HepG2 (cell line): ENCODE results near the gene CD101. TPM values are rescaled to one million over a fixed set of nuclear protein-coding genes. Genes with fewer than 3 reads are reported as not detected.
A peak's percentile ranks its signal among the peaks of the same experiment; 100 is the strongest.

Experiments
- HCFC1 ChIP-seq: fragments of 150-350 bp; IDR thresholded peaks from 2 replicates; pipeline ENCODE4 v1.6.1; 2014; ENCODE audit warnings: low read depth, low read length
- KAT2B ChIP-seq: fragments of 150-350 bp; IDR thresholded peaks from 2 replicates; pipeline ENCODE4 v1.6.1; 2014; ENCODE audit warnings: low read depth, low read length, borderline replicate concordance
- LRRFIP1 ChIP-seq: sonication (generic); formaldehyde crosslinking; conservative IDR thresholded peaks from 2 replicates; pipeline ENCODE4 v1.4.0; 2020; ENCODE audit warnings: missing genetic modification reagents
- MAX ChIP-seq: IDR thresholded peaks from 2 replicates; pipeline ENCODE4 v1.6.1; 2012; ENCODE audit warnings: inconsistent platforms
- SP4 ChIP-seq: sonication (generic); formaldehyde crosslinking; IDR thresholded peaks from 2 replicates; pipeline ENCODE4 v1.8.1; 2023; ENCODE audit warnings: mild to moderate bottlenecking, missing genetic modification reagents
- ZBTB7B ChIP-seq: sonication (generic); formaldehyde crosslinking; IDR thresholded peaks from 2 replicates; pipeline ENCODE4 v1.4.0; 2020; ENCODE audit warnings: missing genetic modification reagents
- ZNF24 ChIP-seq: fragments of 450-650 bp; IDR thresholded peaks from 2 replicates; pipeline ENCODE4 v1.6.1; 2017; ENCODE audit warnings: antibody characterized with exemption, mild to moderate bottlenecking
- ZNF326 ChIP-seq: sonication (generic); formaldehyde crosslinking; IDR thresholded peaks from 2 replicates; pipeline ENCODE4 v1.4.0; 2020; ENCODE audit warnings: missing genetic modification reagents, borderline replicate concordance
- ZNF558 ChIP-seq: sonication (generic); formaldehyde crosslinking; IDR thresholded peaks from 2 replicates; pipeline ENCODE4 v1.9.0; 2022; ENCODE audit warnings: mild to moderate bottlenecking, missing genetic modification reagents, borderline replicate concordance
- ZNF713 ChIP-seq: sonication (generic); formaldehyde crosslinking; IDR thresholded peaks from 2 replicates; pipeline ENCODE4 v1.4.0; 2020; ENCODE audit warnings: mild to moderate bottlenecking, missing genetic modification reagents
- ZNF737 ChIP-seq: sonication (generic); formaldehyde crosslinking; IDR thresholded peaks from 2 replicates; pipeline ENCODE4 v1.5.0; 2020; ENCODE audit warnings: missing genetic modification reagents, mild to moderate bottlenecking, borderline replicate concordance
- ZSCAN25 ChIP-seq: sonication (generic); formaldehyde crosslinking; IDR thresholded peaks from 2 replicates; pipeline ENCODE4 v1.8.0; 2022; ENCODE audit warnings: mild to moderate bottlenecking, missing genetic modification reagents
- polyA plus RNA-seq, 8 experiments: library from polyadenylated mRNA; depleted of rRNA in 3 of 8; stranded (reverse) in 7 of 8; unstranded in 1 of 8; fragments of >200 nt; fragmentation: Illumina TruSeq in 4 of 8; extraction: Trizol in 4 of 8; gene quantifications; 2 replicates each; pipeline versions ENCODE4 v1.2.1 to v1.2.3, GENCODE V29; 2011 to 2016; ENCODE audit warnings: low read depth in 4 of 8, missing spikeins in 1 of 8, mixed read lengths in 1 of 8; ENCODE audit not compliant: insufficient read depth in 1 of 8
- total RNA-seq, 5 experiments: library from RNA; depleted of rRNA; stranded (reverse); fragments of >200 nt; fragmentation: Illumina TruSeq; extraction: Trizol; gene quantifications; 2 replicates each; pipeline ENCODE4 v1.2.3, GENCODE V29; 2016; ENCODE audit warnings: low read depth in 1 of 5
- TF ChIP-seq, protein P1 (sequence below): sonication (generic); formaldehyde crosslinking; IDR thresholded peaks from 2 replicates; pipeline ENCODE4 v1.4.0; 2020; ENCODE audit warnings: mild to moderate bottlenecking, missing genetic modification reagents, borderline replicate concordance
- TF ChIP-seq, protein P2 (sequence below), 2 experiments: fragments of 450-650 bp in 1 of 2; sonication (generic) in 1 of 2; formaldehyde crosslinking in 1 of 2; IDR thresholded peaks; 2 replicates each; pipeline versions ENCODE4 v1.6.1 to v1.8.0; 2016 to 2022; ENCODE audit warnings: antibody characterized with exemption in 1 of 2, mild to moderate bottlenecking in 1 of 2, missing genetic modification reagents in 1 of 2
- TF ChIP-seq, protein P3 (sequence below): sonication (generic); formaldehyde crosslinking; conservative IDR thresholded peaks from 2 replicates; pipeline ENCODE4 v1.8.1; 2023; ENCODE audit warnings: missing genetic modification reagents

CD101 gene
- total and polyA plus RNA-seq, 2 of the 13 experiments (the other 11 are each of a cell fraction or from before 2014, with no cell fraction given) = 0.05 to 0.09 TPM

DNA sequence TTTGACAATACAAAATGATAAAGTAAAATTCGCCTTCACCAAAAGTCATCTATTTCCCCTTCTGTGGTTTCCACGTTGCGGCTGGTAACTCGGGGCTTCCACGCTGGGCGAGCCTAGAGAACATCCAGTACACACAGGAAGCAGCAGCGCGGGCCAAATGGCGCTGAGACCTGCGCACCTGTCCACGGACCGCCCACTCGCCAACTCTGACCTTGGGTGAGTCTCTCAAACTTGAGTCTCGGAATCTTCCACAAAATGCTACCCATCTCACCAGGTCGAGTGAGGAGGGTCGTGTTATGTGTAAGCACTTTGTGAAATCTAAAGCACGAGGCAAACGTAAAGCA is 57.7 kb downstream of the CD101 start (continued):
- TF ChIP-seq, protein P1, sequence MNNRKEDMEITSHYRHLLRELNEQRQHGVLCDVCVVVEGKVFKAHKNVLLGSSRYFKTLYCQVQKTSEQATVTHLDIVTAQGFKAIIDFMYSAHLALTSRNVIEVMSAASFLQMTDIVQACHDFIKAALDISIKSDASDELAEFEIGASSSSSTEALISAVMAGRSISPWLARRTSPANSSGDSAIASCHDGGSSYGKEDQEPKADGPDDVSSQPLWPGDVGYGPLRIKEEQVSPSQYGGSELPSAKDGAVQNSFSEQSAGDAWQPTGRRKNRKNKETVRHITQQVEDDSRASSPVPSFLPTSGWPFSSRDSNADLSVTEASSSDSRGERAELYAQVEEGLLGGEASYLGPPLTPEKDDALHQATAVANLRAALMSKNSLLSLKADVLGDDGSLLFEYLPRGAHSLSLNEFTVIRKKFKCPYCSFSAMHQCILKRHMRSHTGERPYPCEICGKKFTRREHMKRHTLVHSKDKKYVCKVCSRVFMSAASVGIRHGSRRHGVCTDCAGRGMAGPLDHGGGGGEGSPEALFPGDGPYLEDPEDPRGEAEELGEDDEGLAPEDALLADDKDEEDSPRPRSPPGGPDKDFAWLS (CRISPR knock-in tag) = no peak
- TF ChIP-seq, protein P2, sequence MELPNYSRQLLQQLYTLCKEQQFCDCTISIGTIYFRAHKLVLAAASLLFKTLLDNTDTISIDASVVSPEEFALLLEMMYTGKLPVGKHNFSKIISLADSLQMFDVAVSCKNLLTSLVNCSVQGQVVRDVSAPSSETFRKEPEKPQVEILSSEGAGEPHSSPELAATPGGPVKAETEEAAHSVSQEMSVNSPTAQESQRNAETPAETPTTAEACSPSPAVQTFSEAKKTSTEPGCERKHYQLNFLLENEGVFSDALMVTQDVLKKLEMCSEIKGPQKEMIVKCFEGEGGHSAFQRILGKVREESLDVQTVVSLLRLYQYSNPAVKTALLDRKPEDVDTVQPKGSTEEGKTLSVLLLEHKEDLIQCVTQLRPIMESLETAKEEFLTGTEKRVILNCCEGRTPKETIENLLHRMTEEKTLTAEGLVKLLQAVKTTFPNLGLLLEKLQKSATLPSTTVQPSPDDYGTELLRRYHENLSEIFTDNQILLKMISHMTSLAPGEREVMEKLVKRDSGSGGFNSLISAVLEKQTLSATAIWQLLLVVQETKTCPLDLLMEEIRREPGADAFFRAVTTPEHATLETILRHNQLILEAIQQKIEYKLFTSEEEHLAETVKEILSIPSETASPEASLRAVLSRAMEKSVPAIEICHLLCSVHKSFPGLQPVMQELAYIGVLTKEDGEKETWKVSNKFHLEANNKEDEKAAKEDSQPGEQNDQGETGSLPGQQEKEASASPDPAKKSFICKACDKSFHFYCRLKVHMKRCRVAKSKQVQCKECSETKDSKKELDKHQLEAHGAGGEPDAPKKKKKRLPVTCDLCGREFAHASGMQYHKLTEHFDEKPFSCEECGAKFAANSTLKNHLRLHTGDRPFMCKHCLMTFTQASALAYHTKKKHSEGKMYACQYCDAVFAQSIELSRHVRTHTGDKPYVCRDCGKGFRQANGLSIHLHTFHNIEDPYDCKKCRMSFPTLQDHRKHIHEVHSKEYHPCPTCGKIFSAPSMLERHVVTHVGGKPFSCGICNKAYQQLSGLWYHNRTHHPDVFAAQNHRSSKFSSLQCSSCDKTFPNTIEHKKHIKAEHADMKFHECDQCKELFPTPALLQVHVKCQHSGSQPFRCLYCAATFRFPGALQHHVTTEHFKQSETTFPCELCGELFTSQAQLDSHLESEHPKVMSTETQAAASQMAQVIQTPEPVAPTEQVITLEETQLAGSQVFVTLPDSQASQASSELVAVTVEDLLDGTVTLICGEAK (IDR thresholded peaks at IDR 0.05) = no peak
- TF ChIP-seq, protein P2 (CRISPR knock-in tag; IDR thresholded peaks at IDR 0.05) = 0 out of 2 replicates have a peak, but pooled peaks have one; percentile 20
- no peak for TF ChIP-seq ZSCAN25 (CRISPR knock-in tag)
- 0 out of 2 replicates have a peak, but pooled peaks have one; percentile 38 for TF ChIP-seq MAX
- no peak for TF ChIP-seq KAT2B
- TF ChIP-seq ZNF558 (CRISPR knock-in tag) = 0 out of 2 replicates have a peak, but pooled peaks have one; percentile 35
- TF ChIP-seq, protein P3, sequence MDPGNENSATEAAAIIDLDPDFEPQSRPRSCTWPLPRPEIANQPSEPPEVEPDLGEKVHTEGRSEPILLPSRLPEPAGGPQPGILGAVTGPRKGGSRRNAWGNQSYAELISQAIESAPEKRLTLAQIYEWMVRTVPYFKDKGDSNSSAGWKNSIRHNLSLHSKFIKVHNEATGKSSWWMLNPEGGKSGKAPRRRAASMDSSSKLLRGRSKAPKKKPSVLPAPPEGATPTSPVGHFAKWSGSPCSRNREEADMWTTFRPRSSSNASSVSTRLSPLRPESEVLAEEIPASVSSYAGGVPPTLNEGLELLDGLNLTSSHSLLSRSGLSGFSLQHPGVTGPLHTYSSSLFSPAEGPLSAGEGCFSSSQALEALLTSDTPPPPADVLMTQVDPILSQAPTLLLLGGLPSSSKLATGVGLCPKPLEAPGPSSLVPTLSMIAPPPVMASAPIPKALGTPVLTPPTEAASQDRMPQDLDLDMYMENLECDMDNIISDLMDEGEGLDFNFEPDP (CRISPR knock-in tag) = no peak
- no peak for TF ChIP-seq LRRFIP1 (CRISPR knock-in tag)
- TF ChIP-seq HCFC1 = no peak
- no peak for TF ChIP-seq SP4 (CRISPR knock-in tag)
- no peak for TF ChIP-seq ZNF326 (CRISPR knock-in tag)
- TF ChIP-seq ZBTB7B (CRISPR knock-in tag) = no peak
- TF ChIP-seq ZNF24 = no peak
- no peak for TF ChIP-seq ZNF713
- no peak for TF ChIP-seq ZNF737 (CRISPR knock-in tag)
